Measurements from ENCODE around the gene B3GAT1. TPM values are rescaled to one million over a fixed set of nuclear protein-coding genes. Genes with fewer than 3 reads are reported as not detected.
"Not testable (repeated sequence)": the region's sequence is repeated elsewhere in the genome, so short reads cannot be mapped to it uniquely, and the experiment has no call there.

The B3GAT1 gene
- total RNA-seq, 1 donor from 2014 or later, result 0.41 TPM

- no peak for DNase-seq
Measured at GRCh38 chr11:134355136-134355535, 56.9 kb downstream of the B3GAT1 start.

GRCh38 chr11:134352111-134352510 is 59.9 kb downstream of the B3GAT1 start:
- no peak for DNase-seq

GRCh38 chr11:134350381-134350780 is 61.7 kb downstream of the B3GAT1 start:
- DNase-seq, result no peak

- DNase-seq, result no peak
Measured at GRCh38 chr11:134349802-134350355, 62.2 kb downstream of the B3GAT1 start.

- no peak for DNase-seq
Measured at GRCh38 chr11:134349109-134349801, 62.8 kb downstream of the B3GAT1 start.

GRCh38 chr11:134347441-134347840 is 64.6 kb downstream of the B3GAT1 start:
- DNase-seq, result no peak

- no peak for DNase-seq
Measured at GRCh38 chr11:134346976-134347350, 65.1 kb downstream of the B3GAT1 start.

GRCh38 chr11:134346101-134346975 is 65.7 kb downstream of the B3GAT1 start:
- DNase-seq, result no peak

- no peak for DNase-seq
Measured at GRCh38 chr11:134345237-134345550, 66.8 kb downstream of the B3GAT1 start.

- DNase-seq, result not testable (repeated sequence)
Measured at GRCh38 chr11:134344497-134345236, 67.4 kb downstream of the B3GAT1 start.

- no peak for DNase-seq
Measured at GRCh38 chr11:134343646-134344045, 68.4 kb downstream of the B3GAT1 start.

GRCh38 chr11:134342572-134343340 is 69.3 kb downstream of the B3GAT1 start:
- no peak for DNase-seq

GRCh38 chr11:134341805-134342571 is 70.1 kb downstream of the B3GAT1 start:
- no peak for DNase-seq

GRCh38 chr11:134340354-134340964 is 71.6 kb downstream of the B3GAT1 start:
- no peak for DNase-seq

GRCh38 chr11:134339756-134340155 is 72.3 kb downstream of the B3GAT1 start:
- no peak for DNase-seq

- no peak for DNase-seq
Measured at GRCh38 chr11:134338654-134339053, 73.4 kb downstream of the B3GAT1 start.

GRCh38 chr11:134338068-134338467 is 74.0 kb downstream of the B3GAT1 start:
- DNase-seq, result no peak

GRCh38 chr11:134337051-134337450 is 75.0 kb downstream of the B3GAT1 start:
- no peak for DNase-seq

- no peak for DNase-seq
Measured at GRCh38 chr11:134334796-134335571, 77.1 kb downstream of the B3GAT1 start.

- no peak for DNase-seq
Measured at GRCh38 chr11:134333946-134334345, 78.1 kb downstream of the B3GAT1 start.
